ENCODE data around the gene MYO5A. TPM values are rescaled to one million over a fixed set of nuclear protein-coding genes. Genes with fewer than 3 reads are reported as not detected.
"Not testable (repeated sequence)": the region's sequence is repeated elsewhere in the genome, so short reads cannot be mapped to it uniquely, and the experiment has no call there.

The MYO5A gene
- total RNA-seq, 1 experiment from 2014 or later: 61.1 TPM

DNA sequence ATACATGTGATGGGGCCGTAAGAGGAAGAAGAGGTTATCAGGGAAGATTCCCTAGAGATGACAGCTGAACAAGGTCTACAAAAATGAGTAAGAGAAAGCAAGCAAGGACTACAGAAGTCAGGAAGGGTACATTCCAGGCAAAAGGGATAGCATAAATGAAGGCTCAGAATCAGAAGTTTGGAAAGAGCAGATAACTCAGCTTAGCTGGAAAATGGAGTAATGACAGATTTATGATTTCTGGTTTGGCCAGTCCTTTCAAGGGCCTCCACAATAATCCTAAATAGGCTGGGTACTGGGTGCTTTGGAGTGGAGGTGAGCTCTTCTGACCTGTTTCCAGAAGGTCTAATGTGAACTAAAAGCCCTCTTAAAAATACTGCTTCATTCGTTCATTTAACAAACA, 110.7 kb downstream of the MYO5A start:
- intact Hi-C loops (cut with micrococcal nuclease; ENCODE audit: unreplicated experiment) (no loop called here), in situ Hi-C loops (cut with HindIII; ENCODE audit: low pct_unique_long_range_greater_than_20kb, low sequenced_read_pairs) (no loop called here)
- H3K27me3 ChIP-seq (ENCODE audit: control insufficient read depth, insufficient read depth, low read length): no peaks in the 10 kb centered on the region
- no peak overlapping the region for H3K27ac ChIP-seq (ENCODE audit: low read length)
- no peak overlapping the region for H3K4me3 ChIP-seq (ENCODE audit: low read depth in 2 of 2, low read length in 2 of 2)
- DNase-seq (ENCODE audit: low read depth, low spot score) (no peak), ATAC-seq (no peak)
- TF ChIP-seq, protein P1, sequence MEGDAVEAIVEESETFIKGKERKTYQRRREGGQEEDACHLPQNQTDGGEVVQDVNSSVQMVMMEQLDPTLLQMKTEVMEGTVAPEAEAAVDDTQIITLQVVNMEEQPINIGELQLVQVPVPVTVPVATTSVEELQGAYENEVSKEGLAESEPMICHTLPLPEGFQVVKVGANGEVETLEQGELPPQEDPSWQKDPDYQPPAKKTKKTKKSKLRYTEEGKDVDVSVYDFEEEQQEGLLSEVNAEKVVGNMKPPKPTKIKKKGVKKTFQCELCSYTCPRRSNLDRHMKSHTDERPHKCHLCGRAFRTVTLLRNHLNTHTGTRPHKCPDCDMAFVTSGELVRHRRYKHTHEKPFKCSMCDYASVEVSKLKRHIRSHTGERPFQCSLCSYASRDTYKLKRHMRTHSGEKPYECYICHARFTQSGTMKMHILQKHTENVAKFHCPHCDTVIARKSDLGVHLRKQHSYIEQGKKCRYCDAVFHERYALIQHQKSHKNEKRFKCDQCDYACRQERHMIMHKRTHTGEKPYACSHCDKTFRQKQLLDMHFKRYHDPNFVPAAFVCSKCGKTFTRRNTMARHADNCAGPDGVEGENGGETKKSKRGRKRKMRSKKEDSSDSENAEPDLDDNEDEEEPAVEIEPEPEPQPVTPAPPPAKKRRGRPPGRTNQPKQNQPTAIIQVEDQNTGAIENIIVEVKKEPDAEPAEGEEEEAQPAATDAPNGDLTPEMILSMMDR (IDR thresholded peaks at IDR 0.05): no peak
- TF ChIP-seq SIN3A (IDR thresholded peaks at IDR 0.05; ENCODE audit: borderline replicate concordance, insufficient read depth, low read depth, low read length) (no peak), TCF7L2 (IDR thresholded peaks at IDR 0.05; ENCODE audit: low read depth, low read length) (no peak), POLR2AphosphoS5 (IDR thresholded peaks at IDR 0.05; ENCODE audit: low read depth, low read length) (no peak)
- TF ChIP-seq, protein P2, sequence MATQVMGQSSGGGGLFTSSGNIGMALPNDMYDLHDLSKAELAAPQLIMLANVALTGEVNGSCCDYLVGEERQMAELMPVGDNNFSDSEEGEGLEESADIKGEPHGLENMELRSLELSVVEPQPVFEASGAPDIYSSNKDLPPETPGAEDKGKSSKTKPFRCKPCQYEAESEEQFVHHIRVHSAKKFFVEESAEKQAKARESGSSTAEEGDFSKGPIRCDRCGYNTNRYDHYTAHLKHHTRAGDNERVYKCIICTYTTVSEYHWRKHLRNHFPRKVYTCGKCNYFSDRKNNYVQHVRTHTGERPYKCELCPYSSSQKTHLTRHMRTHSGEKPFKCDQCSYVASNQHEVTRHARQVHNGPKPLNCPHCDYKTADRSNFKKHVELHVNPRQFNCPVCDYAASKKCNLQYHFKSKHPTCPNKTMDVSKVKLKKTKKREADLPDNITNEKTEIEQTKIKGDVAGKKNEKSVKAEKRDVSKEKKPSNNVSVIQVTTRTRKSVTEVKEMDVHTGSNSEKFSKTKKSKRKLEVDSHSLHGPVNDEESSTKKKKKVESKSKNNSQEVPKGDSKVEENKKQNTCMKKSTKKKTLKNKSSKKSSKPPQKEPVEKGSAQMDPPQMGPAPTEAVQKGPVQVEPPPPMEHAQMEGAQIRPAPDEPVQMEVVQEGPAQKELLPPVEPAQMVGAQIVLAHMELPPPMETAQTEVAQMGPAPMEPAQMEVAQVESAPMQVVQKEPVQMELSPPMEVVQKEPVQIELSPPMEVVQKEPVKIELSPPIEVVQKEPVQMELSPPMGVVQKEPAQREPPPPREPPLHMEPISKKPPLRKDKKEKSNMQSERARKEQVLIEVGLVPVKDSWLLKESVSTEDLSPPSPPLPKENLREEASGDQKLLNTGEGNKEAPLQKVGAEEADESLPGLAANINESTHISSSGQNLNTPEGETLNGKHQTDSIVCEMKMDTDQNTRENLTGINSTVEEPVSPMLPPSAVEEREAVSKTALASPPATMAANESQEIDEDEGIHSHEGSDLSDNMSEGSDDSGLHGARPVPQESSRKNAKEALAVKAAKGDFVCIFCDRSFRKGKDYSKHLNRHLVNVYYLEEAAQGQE (IDR thresholded peaks at IDR 0.05; ENCODE audit: insufficient read depth in 1 of 2, low read depth in 2 of 2, low read length in 1 of 2): no peak
- ChIA-PET POLR2A (no interaction called here), CTCF (no interaction called here)
- H3K9me3 ChIP-seq (ENCODE audit: control insufficient read depth, insufficient read depth, low read depth, low read length): no peaks in the 10 kb centered on the region
- BruUV-seq (replicated peaks): no TSS peak
- no peaks in the 10 kb centered on the region for H3K4me1 ChIP-seq (ENCODE audit: control insufficient read depth, insufficient read depth, low read length)
- no peaks in the 10 kb centered on the region; the same call in 1 of the 2 replicates for H3K36me3 ChIP-seq (ENCODE audit: control insufficient read depth, insufficient read depth, low read length)

DNA sequence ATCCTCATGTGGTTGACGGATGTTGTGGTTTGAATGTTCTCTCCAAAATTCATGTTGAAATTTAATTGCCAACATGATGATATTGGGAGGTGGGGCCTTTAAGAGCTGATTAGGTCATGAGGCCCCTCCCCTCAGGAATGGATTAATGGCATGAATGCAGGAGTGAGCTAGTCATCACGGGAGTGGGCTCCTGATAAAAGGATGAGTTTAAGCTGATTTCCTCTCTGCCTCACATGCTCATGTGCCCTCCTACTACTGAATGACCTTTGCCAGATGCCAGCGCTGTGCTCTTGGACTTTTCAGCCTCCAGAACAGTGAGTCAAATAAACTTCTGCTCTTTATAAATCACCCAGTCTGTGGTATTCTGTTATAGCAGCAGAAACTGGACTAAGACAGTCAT, 111.2 kb downstream of the MYO5A start:
- in situ Hi-C loops (cut with HindIII; ENCODE audit: low pct_unique_long_range_greater_than_20kb, low sequenced_read_pairs): no loop called here
- intact Hi-C loops (cut with micrococcal nuclease; ENCODE audit: unreplicated experiment): no loop called here
- ChIA-PET CTCF (no interaction called here), POLR2A (no interaction called here)
- Histone ChIP-seq H3K4me1 (ENCODE audit: control insufficient read depth, insufficient read depth, low read length) (no peaks in the 10 kb centered on the region), H3K27me3 (ENCODE audit: control insufficient read depth, insufficient read depth, low read length) (no peaks in the 10 kb centered on the region), H3K4me3 (ENCODE audit: low read depth in 2 of 2, low read length in 2 of 2) (no peak overlapping the region), H3K27ac (ENCODE audit: low read length) (no peak overlapping the region), H3K9me3 (ENCODE audit: control insufficient read depth, insufficient read depth, low read depth, low read length) (no peaks in the 10 kb centered on the region), H3K36me3 (ENCODE audit: control insufficient read depth, insufficient read depth, low read length) (no peaks in the 10 kb centered on the region; the same call in 1 of the 2 replicates)
- TF ChIP-seq TCF7L2 (IDR thresholded peaks at IDR 0.05; ENCODE audit: low read depth, low read length): no peak
- TF ChIP-seq POLR2AphosphoS5 (IDR thresholded peaks at IDR 0.05; ENCODE audit: low read depth, low read length): no peak
- no peak for TF ChIP-seq SIN3A (IDR thresholded peaks at IDR 0.05; ENCODE audit: borderline replicate concordance, insufficient read depth, low read depth, low read length)
- TF ChIP-seq, protein P2 (IDR thresholded peaks at IDR 0.05; ENCODE audit: insufficient read depth in 1 of 2, low read depth in 2 of 2, low read length in 1 of 2): no peak
- TF ChIP-seq, protein P1 (IDR thresholded peaks at IDR 0.05): no peak
- DNase-seq (ENCODE audit: low read depth, low spot score): no peak
- no TSS peak for BruUV-seq (replicated peaks)
- ATAC-seq: no peak

DNA sequence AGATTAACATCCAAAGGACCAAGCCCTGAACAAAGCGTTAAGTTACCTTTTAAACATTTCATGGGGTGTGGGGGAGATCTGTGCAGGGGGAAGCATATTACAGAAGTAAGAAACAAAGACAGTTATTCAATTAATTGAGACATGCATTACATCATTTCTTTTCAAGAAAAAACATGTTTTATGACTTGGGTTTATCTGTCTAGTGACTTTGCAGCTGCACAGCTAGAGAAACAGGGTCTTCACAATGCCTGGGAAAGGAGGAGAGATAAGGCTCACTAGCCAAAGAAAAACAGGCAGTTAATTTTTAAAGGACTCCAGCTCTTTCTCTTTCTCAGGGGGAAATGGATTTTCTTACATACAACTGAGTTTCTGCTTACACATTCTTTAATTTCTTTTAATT, 112.1 kb downstream of the MYO5A start:
- ATAC-seq; H3K4me1 ChIP-seq (ENCODE audit: control insufficient read depth, insufficient read depth, low read length); H3K27me3 ChIP-seq (ENCODE audit: control insufficient read depth, insufficient read depth, low read length); H3K9me3 ChIP-seq (ENCODE audit: control insufficient read depth, insufficient read depth, low read depth, low read length); CTCF ChIA-PET; in situ Hi-C loops (cut with HindIII; ENCODE audit: low pct_unique_long_range_greater_than_20kb, low sequenced_read_pairs); POLR2A ChIA-PET; H3K4me3 ChIP-seq (ENCODE audit: low read depth in 2 of 2, low read length in 2 of 2); BruUV-seq (replicated peaks); H3K27ac ChIP-seq (ENCODE audit: low read length); H3K36me3 ChIP-seq (ENCODE audit: control insufficient read depth, insufficient read depth, low read length); intact Hi-C loops (cut with micrococcal nuclease; ENCODE audit: unreplicated experiment); DNase-seq (ENCODE audit: low read depth, low spot score): not testable (repeated sequence)
